Mammary epithelial cell (primary cell): ENCODE results near the gene CYRIA.

Experiments
- EZH2 ChIP-seq: IDR thresholded peaks from 2 replicates; pipeline ENCODE4 v1.6.1; 2012; ENCODE audit warnings: low read length, inconsistent platforms, borderline replicate concordance
- TF ChIP-seq, protein P1 (sequence below), 2 donors: IDR thresholded peaks in 1 of 2; conservative IDR thresholded peaks in 1 of 2; 2 replicates each; pipeline ENCODE4 v1.5.1; 2011 to 2012; ENCODE audit warnings: inconsistent platforms in 2 of 2, low read length in 2 of 2, mild to moderate bottlenecking in 2 of 2, control low read depth in 1 of 2, low read depth in 1 of 2; ENCODE audit not compliant: insufficient read depth in 1 of 2; ENCODE audit errors: extremely low read depth in 1 of 2

DNA sequence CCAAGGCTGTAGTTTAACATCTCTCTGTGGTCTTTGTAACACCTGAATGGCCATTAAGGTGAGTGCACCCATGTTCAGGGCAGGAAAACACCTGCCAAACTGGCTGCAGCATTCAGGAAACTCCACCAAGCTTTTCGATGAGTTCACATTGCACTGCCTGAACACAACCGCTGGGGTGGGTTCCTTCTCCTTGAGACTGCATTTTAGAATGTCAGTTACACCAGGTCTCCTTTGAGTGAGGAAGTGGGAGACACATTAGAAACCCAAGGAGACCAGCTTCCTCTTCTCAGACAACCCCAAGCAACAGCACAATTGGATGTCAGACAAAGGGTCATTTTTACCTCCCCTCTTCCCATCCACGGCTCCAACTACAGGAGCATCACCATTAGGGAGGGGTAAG lies 35.2 kb downstream of the CYRIA start:
- TF ChIP-seq, protein P1, sequence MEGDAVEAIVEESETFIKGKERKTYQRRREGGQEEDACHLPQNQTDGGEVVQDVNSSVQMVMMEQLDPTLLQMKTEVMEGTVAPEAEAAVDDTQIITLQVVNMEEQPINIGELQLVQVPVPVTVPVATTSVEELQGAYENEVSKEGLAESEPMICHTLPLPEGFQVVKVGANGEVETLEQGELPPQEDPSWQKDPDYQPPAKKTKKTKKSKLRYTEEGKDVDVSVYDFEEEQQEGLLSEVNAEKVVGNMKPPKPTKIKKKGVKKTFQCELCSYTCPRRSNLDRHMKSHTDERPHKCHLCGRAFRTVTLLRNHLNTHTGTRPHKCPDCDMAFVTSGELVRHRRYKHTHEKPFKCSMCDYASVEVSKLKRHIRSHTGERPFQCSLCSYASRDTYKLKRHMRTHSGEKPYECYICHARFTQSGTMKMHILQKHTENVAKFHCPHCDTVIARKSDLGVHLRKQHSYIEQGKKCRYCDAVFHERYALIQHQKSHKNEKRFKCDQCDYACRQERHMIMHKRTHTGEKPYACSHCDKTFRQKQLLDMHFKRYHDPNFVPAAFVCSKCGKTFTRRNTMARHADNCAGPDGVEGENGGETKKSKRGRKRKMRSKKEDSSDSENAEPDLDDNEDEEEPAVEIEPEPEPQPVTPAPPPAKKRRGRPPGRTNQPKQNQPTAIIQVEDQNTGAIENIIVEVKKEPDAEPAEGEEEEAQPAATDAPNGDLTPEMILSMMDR (conservative IDR thresholded peaks at IDR 0.05 in 1 of 2, IDR thresholded peaks at IDR 0.05 in 1 of 2; ENCODE audit: extremely low read depth in 1 of 2, insufficient read depth in 1 of 2, low read depth in 1 of 2, low read length in 2 of 2): no peak
- TF ChIP-seq EZH2: no peak
